GM19455 (cell line): Measurements from ENCODE around the gene GFPT2.

ENCODE experiments used
- ATAC-seq: cut with Tn5 transposase; IDR thresholded peaks from one replicate; pipeline ENCODE4 v1.9.1; 2021; ENCODE audit not compliant: unreplicated experiment

GFPT2 gene

DNA sequence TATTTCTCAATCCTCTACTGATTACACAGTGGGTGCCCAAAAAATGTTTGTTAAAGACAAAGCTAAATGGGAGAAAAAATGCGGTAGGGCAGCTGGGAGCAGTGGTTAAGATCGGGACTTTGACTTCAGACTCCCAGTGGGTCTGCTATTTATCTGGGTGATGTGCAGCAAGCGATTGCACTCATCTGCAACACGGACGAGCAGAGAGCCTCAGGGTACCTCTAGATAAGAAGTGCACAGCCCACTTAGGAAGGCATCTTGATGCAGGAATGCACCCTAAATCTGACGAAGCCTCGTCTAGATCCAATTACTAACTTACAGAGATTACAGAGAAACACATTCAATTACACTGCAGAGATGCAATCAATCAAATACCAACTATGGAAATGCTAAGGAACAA is 65.3 kb downstream of the GFPT2 start:
- ATAC-seq, result no peak

DNA sequence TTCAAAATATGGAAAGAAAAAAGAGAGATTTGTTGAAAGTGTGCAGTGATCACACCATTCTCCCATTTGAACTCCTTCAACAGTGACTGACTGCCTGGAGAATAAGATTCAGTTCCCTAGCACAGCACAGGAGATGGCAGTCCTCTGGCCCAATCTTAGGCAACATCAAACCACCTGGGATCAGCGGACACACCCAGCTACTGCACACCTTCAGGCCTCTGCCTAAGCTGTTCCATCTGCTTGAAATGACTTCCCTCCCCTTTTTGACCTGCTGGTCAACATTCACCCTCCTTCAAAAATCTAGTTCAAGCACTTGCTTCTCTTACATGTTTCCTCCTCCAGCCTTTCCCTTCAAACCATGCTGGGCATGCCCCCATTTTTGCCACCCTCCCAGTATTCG is 65.7 kb downstream of the GFPT2 start:
- no peak for ATAC-seq

DNA sequence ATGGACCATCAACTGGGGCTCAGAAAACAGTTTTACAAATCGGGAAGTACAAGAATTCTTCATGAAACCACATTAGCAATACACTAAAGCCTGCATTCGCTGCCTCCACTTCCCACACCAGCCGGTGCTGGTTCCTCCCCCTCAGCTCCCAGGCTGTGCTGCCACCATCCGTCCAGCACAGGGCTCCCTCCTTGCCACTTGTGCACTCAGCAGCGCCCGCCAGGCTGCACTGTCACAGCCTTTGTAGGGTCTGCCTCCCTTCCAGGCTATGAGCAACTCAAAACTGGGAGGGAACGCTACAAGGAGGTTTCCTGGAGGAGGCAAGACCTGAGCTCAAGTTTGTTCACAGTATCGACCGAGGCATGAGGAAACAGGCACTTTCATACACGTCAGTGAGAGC is 69.0 kb downstream of the GFPT2 start:
- no peak for ATAC-seq

DNA sequence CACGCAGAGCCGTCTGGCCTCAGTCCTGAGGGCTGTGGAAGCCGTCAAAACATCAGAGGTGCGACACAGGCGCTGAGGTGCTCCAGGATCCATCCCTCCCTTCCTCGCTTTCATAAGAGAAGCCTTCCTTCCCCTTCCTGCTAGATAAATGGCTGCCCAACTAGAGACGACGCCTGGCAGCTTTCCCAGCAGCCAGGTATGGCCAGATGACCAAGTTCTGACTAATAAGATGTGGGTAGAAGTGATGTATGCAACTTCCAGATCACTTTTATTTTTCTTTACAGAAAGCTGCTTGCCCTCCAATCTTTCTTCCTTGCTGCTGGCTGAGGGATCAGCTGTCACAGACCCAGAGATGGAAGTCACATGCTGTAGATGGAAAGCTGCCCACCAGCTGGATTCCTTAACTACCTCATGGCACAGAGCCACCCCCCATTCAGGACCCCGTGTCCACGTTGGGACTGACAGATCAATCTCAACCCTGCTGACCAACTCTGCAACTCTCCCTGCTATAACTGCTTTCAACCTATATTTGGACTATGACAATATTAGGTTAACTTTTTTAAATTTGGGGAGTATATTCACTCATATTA is 70.0 kb downstream of the GFPT2 start:
- ATAC-seq, result no peak

DNA sequence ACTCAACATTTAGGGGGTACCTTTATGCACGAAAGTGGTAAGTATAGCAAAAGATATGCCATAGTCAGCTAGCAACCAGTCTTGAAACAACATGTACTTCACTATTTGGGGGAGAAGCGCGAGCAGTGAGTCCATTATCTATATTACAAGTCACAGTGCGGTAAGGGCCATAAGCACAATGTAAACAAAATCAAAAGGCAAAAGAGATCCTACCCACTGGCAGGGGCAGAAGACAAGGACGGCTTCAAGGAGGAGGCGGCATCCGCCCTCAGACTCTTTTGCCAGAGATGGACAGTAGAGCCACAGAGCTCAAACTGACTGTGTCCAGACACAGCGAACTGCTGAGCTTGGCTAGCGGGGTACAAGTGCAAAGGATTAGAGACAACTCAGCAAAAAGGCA is 70.9 kb downstream of the GFPT2 start:
- ATAC-seq, result no peak

DNA sequence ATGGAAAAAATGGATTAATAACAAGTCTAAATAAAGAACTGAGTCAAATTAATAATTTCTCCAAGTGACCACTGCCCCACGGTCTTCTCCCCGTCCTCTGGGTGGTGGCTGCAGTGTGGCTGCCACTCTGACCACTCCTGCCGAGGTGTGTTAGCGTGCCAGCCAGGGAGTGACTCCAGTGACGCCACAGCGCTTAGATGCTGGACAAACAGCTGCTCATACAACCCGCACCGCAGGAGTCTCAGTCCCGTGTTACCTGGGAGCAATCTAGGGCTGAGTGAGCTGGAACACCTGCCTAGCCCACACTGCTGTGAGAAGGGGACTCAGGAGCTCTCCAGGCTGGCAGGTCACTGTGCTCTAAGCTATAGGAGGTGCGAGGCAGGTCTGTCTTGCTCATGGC is 71.4 kb downstream of the GFPT2 start:
- ATAC-seq, result no peak

DNA sequence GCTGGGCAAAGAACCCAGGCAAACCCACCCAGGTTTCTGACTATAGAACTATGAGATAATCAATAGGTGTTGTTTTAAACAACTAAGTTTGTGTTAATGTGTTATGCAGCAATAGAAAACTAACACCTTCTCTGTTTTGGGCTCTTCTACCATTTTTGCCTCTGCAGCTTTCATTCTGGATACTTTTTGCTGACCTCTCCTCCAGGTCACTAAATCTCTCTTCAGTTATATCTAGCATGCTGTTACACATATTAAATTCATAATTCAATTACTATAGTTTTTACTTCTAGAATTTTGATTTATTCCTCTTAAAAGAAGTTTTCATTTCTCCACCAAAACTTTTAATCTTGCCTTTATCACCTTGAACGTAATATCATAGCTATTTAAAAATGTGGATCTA is 78.4 kb downstream of the GFPT2 start:
- ATAC-seq, result no peak

DNA sequence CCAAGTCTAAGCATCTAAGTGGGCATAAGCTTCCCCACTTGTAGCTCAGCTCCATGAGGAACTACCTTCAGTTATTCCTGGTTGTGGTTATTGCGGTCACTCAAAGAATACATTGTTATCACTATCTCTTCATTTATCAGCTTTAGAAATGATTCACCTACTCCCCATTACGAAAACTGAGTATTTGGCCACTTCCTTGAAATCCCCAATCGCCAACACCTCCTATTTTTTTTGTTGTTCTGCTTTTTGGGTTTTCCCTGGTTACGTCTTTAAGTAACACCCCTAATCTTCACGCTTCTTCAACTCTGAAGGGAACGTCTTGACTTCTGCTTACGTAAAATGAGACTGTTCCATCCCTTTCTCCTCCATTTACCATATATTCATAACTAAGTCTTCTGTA is 81.9 kb downstream of the GFPT2 start:
- ATAC-seq, result no peak

DNA sequence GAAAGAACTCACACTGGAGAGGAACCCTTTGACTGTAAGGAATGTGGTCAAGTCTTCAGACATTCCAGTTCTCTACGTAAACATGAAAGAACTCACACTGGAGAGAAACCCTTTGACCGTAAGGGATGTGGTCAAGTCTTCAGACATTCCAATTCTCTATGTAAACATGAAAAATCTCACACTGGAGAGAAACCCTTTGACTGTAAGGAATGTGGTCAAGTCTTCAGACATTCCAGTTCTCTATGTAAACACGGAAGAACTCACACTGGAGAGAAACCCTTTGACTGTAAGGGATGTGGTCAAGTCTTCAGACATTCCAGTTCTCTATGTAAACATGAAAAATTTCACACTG is 93.9 kb downstream of the GFPT2 start:
- no peak for ATAC-seq

DNA sequence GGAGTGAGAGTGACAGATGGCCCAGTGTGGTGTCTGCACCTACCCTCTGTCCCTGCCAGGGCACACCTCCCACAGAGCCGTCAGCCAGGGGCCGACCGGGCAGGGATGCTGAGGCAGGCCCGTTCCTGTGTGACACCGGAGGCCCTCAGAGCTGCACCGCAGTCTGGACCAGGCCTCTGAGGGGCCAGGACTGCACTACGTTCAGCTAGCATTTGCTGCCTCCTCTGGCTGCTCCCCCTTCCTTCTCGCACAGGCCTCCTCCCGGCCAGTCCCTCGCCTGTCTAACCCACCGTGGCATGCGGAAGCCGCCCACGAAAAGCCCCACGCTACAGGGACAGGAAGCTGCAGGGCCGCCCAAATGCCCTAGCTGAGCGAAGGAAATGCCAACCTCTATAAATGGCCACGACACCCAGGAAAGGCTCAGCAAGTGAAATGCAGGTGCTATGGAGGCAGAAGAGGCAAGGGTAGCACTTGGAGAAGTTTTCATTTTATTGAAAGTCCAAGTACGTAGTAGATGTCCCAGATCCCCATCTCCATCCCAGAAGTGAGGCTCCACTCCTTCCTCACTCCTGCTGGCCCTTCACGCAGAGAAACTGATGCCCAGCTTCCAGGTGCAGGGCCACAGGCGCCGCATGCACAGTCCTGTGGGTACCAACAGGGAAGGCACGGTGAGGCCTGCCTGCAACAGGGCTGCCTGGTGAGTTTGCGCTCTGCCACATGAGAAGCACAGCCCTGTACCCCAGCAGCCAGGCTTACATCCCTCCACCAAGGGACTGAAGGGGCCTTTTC is 99.9 kb downstream of the GFPT2 start:
- ATAC-seq, result no peak

DNA sequence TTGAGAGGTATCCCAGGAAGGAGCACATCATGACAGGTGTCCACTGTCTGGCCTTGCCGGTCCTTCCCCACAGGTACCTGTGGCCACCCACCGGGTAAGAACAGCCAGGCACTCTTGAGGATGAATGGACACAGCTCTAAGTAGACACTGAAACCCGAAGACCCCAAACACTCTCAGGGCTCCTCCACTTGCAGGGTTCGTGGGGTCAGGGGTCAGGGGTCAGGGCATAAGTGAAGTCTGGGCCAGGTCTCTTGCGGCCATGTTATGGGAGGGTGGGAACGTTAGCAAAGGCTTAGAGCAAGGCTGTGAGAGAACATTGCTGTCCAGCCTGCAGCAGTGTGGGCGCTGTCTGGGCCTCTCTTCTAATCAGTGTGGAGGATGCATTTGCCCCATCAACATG is 101.2 kb downstream of the GFPT2 start:
- ATAC-seq, result no peak

DNA sequence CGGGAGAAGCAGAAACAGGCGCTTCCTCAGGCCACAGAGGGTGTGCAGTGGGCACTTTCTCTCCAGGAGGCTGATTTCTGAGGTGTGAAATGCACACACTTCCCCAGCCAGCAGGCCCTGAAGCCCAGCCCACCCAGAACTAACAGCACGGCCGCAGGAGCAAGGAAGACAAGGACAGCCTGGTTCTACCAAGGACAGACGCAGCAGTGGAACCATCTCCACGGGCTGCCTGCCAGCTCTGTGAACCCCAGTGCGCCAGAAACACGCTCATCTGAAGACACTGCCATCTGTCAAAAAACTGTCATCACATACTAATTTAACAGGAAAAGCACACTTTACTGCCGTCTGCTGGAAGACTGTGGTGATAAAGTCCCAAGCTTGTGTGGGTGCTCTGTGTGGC is 102.0 kb downstream of the GFPT2 start:
- no peak for ATAC-seq
